NT2/D1 (cell line): ENCODE data around the gene PLXNA4.

Experiments
- DNase-seq: peaks from one replicate; pipeline ENCODE4 v3.0.0-alpha.2; 2011; ENCODE audit warnings: low read depth, low spot score
- H3K27me3 ChIP-seq: 2 replicates; pipeline ENCODE4 v1.6.0; 2011; ENCODE audit warnings: mild to moderate bottlenecking; ENCODE audit not compliant: insufficient read length, insufficient read depth
- H3K36me3 ChIP-seq: 2 replicates; pipeline ENCODE4 v1.6.1; 2011; ENCODE audit warnings: mild to moderate bottlenecking, low read length, mixed read lengths; ENCODE audit not compliant: insufficient read depth, insufficient read length
- H3K4me1 ChIP-seq: 2 replicates; pipeline ENCODE4 v1.5.1; 2011; ENCODE audit not compliant: insufficient read depth, insufficient read length
- H3K4me3 ChIP-seq: 2 replicates; pipeline ENCODE4 v1.5.1; 2011; ENCODE audit warnings: low read depth; ENCODE audit not compliant: insufficient read length
- H3K9ac ChIP-seq: 2 replicates; pipeline ENCODE4 v1.6.0; 2011; ENCODE audit warnings: low read depth; ENCODE audit not compliant: insufficient read length
- H3K9me3 ChIP-seq: 2 replicates; pipeline ENCODE4 v1.5.1; 2011; ENCODE audit warnings: mild to moderate bottlenecking, low read length; ENCODE audit not compliant: insufficient read depth
- SUZ12 ChIP-seq: IDR thresholded peaks from 2 replicates; pipeline ENCODE4 v1.6.1; 2011; ENCODE audit not compliant: insufficient read length, insufficient read depth; ENCODE audit errors: extremely low read depth
- YY1 ChIP-seq: IDR thresholded peaks from 2 replicates; pipeline ENCODE4 v1.6.1; 2011; ENCODE audit not compliant: insufficient read length, insufficient read depth
- ZNF274 ChIP-seq: IDR thresholded peaks from 2 replicates; pipeline ENCODE4 v1.6.1; 2011; ENCODE audit warnings: mild to moderate bottlenecking, low read depth, low read length

The PLXNA4 gene

GRCh38 chr7:132466367-132466766 is 109.9 kb downstream of the PLXNA4 start:
- Histone ChIP-seq H3K4me1 (no peaks in the 10 kb centered on the region), H3K9me3 (no peaks in the 10 kb centered on the region), H3K27me3 (no peaks in the 10 kb centered on the region), H3K36me3 (no peaks in the 10 kb centered on the region), H3K9ac (no peak overlapping the region), H3K4me3 (no peak overlapping the region)
- no peak for TF ChIP-seq SUZ12
- TF ChIP-seq YY1, result no peak
- TF ChIP-seq ZNF274, result no peak
- DNase-seq, result no peak

GRCh38 chr7:132465516-132465915 is 110.8 kb downstream of the PLXNA4 start:
- no peak for DNase-seq
- Histone ChIP-seq H3K4me1 (no peaks in the 10 kb centered on the region), H3K36me3 (no peaks in the 10 kb centered on the region), H3K27me3 (no peaks in the 10 kb centered on the region), H3K4me3 (no peak overlapping the region), H3K9ac (no peak overlapping the region), H3K9me3 (no peaks in the 10 kb centered on the region)
- TF ChIP-seq ZNF274 (no peak), YY1 (no peak), SUZ12 (no peak)

GRCh38 chr7:132464740-132465139 is 111.5 kb downstream of the PLXNA4 start:
- Histone ChIP-seq H3K4me1 (no peaks in the 10 kb centered on the region), H3K9me3 (no peaks in the 10 kb centered on the region), H3K36me3 (no peaks in the 10 kb centered on the region), H3K4me3 (no peak overlapping the region), H3K9ac (no peak overlapping the region), H3K27me3 (no peaks in the 10 kb centered on the region)
- DNase-seq, result no peak
- TF ChIP-seq SUZ12 (no peak), ZNF274 (no peak), YY1 (no peak)

GRCh38 chr7:132463922-132464321 is 112.3 kb downstream of the PLXNA4 start:
- Histone ChIP-seq H3K36me3 (no peaks in the 10 kb centered on the region), H3K4me1 (no peaks in the 10 kb centered on the region), H3K4me3 (no peak overlapping the region), H3K9ac (no peak overlapping the region), H3K9me3 (no peaks in the 10 kb centered on the region), H3K27me3 (no peaks in the 10 kb centered on the region)
- DNase-seq, result no peak
- TF ChIP-seq SUZ12, result no peak
- no peak for TF ChIP-seq YY1
- no peak for TF ChIP-seq ZNF274

GRCh38 chr7:132462478-132462877 is 113.8 kb downstream of the PLXNA4 start:
- H3K36me3 ChIP-seq, result no peaks in the 10 kb centered on the region
- no peaks in the 10 kb centered on the region for H3K4me1 ChIP-seq
- DNase-seq, result no peak
- no peaks in the 10 kb centered on the region for H3K9me3 ChIP-seq
- TF ChIP-seq YY1, result no peak
- no peak for TF ChIP-seq SUZ12
- no peak for TF ChIP-seq ZNF274
- no peaks in the 10 kb centered on the region for H3K27me3 ChIP-seq
- no peak overlapping the region for H3K4me3 ChIP-seq
- no peak overlapping the region for H3K9ac ChIP-seq

- no peaks in the 10 kb centered on the region for H3K36me3 ChIP-seq
- no peak overlapping the region for H3K9ac ChIP-seq
- no peak for TF ChIP-seq ZNF274
- no peak for TF ChIP-seq YY1
- no peak for TF ChIP-seq SUZ12
- no peak overlapping the region for H3K4me3 ChIP-seq
- H3K4me1 ChIP-seq, result no peaks in the 10 kb centered on the region
- H3K9me3 ChIP-seq, result no peaks in the 10 kb centered on the region
- no peak for DNase-seq
- H3K27me3 ChIP-seq, result no peaks in the 10 kb centered on the region
Measured at GRCh38 chr7:132461032-132461592, 115.2 kb downstream of the PLXNA4 start.

- no peaks in the 10 kb centered on the region for H3K27me3 ChIP-seq
- no peak overlapping the region for H3K4me3 ChIP-seq
- H3K36me3 ChIP-seq, result no peaks in the 10 kb centered on the region
- H3K4me1 ChIP-seq, result no peaks in the 10 kb centered on the region
- H3K9me3 ChIP-seq, result no peaks in the 10 kb centered on the region
- no peak overlapping the region for H3K9ac ChIP-seq
- TF ChIP-seq SUZ12 (no peak), YY1 (no peak), ZNF274 (no peak)
- no peak for DNase-seq
Measured at GRCh38 chr7:132458729-132459128, 117.5 kb downstream of the PLXNA4 start.
